HepG2 (cell line): ENCODE measurements around the gene OR1I1. TPM values are rescaled to one million over a fixed set of nuclear protein-coding genes. Genes with fewer than 3 reads are reported as not detected.

ENCODE experiments used
- ATAC-seq: fragments of 200-7000 bp; cut with Tn5 transposase; 3 replicates; pipeline ENCODE4 v1.9.1; 2020; ENCODE audit warnings: mild to moderate bottlenecking, moderate library complexity
- BruUV-seq: library from RNA; stranded (reverse); fragments of 400-500 nt; replicated peaks from 2 replicates; lab custom pipeline; 2021; lab: Mats Ljungman, UMichigan
- CTCF ChIA-PET: fragments of 300-600 bp; formaldehyde crosslinking; extraction: SDS; loops from one replicate; lab custom pipeline; 2021; ENCODE audit warnings: low total read pairs, inconsistent platforms, low intra/inter-chr PET ratio; lab: Yijun Ruan, JAX
- POLR2A ChIA-PET: fragments of 350-600 bp; sonication (Branson Sonifier 250); formaldehyde crosslinking; loops from one replicate; lab custom pipeline; 2020; ENCODE audit warnings: antibody characterized with exemption, inconsistent platforms; lab: Yijun Ruan, JAX
- DNase-seq: peaks from one replicate; pipeline ENCODE4 v3.0.0-alpha.2; 2015; ENCODE audit warnings: low spot score
- FAIRE-seq: peaks from 3 replicates; lab custom pipeline; 2011; peaks lifted over from hg19 to GRCh38; lab: Jason Lieb, UNC
- H2AFZ ChIP-seq: one replicate; pipeline ENCODE4 v1.6.1; 2011; ENCODE audit warnings: low read length, inconsistent platforms
- H3K27ac ChIP-seq: fragments of 300-600 bp; 3 replicates; pipeline ENCODE4 v1.8.0; 2011; ENCODE audit warnings: mixed run types, mild to moderate bottlenecking, mixed read lengths, low read length, inconsistent platforms; ENCODE audit not compliant: insufficient read depth; ENCODE audit errors: extremely low read length
- H3K27me3 ChIP-seq, 2 experiments: fragments of 200-600 bp in 1 of 2; 2 replicates in 1 of 2; 3 replicates in 1 of 2; pipeline versions ENCODE4 v1.6.0 to v1.8.0; 2011; ENCODE audit warnings: low read length in 2 of 2, mild to moderate bottlenecking in 2 of 2, moderate library complexity in 2 of 2, inconsistent platforms in 1 of 2; ENCODE audit not compliant: insufficient read depth in 2 of 2, control insufficient read depth in 1 of 2
- H3K36me3 ChIP-seq, 2 experiments: fragments of 200-600 bp in 1 of 2; replicated peaks in 1 of 2; 2 replicates in 1 of 2; 3 replicates in 1 of 2; pipeline versions ENCODE4 v1.5.1 to v1.8.0; 2011; ENCODE audit warnings: low read length in 2 of 2, inconsistent platforms in 1 of 2; ENCODE audit not compliant: insufficient read depth in 2 of 2, control insufficient read depth in 1 of 2
- H3K4me1 ChIP-seq: 2 replicates; pipeline ENCODE4 v1.5.1; 2012; ENCODE audit warnings: low read length, inconsistent platforms; ENCODE audit not compliant: insufficient read depth
- H3K4me2 ChIP-seq: 2 replicates; pipeline ENCODE4 v1.6.0; 2011; ENCODE audit warnings: low read depth, low read length, inconsistent platforms
- H3K4me3 ChIP-seq, 3 experiments: fragments of 200-600 bp in 1 of 3; sonication (generic), shearing (Covaris generic) in 1 of 3; replicated peaks in 1 of 3; 2 replicates each; pipeline ENCODE4 v1.5.1; 2011 to 2016; ENCODE audit warnings: low read length in 3 of 3, inconsistent platforms in 2 of 3, low read depth in 2 of 3, mild to moderate bottlenecking in 2 of 3, control low read depth in 1 of 3, mixed read lengths in 1 of 3; ENCODE audit not compliant: insufficient read depth in 1 of 3
- H3K79me2 ChIP-seq: one replicate; pipeline ENCODE4 v1.6.1; 2011; ENCODE audit warnings: low read length, inconsistent platforms; ENCODE audit not compliant: insufficient read depth
- H3K9ac ChIP-seq: 2 replicates; pipeline ENCODE4 v1.6.0; 2011; ENCODE audit warnings: mild to moderate bottlenecking, low read depth, low read length, inconsistent platforms; ENCODE audit not compliant: insufficient read depth
- H3K9me3 ChIP-seq: 2 replicates; pipeline ENCODE4 v1.5.1; 2012; ENCODE audit warnings: mild to moderate bottlenecking, low read length
- H4K20me1 ChIP-seq: 2 replicates; pipeline ENCODE4 v1.6.0; 2011; ENCODE audit warnings: inconsistent platforms, mild to moderate bottlenecking, low read length, moderate library complexity; ENCODE audit not compliant: insufficient read depth
- ESRRA ChIP-seq: sonication (generic); formaldehyde crosslinking; IDR thresholded peaks from 2 replicates; pipeline ENCODE4 v1.5.1; 2020; ENCODE audit warnings: mild to moderate bottlenecking, low read depth, missing genetic modification reagents
- ETV5 ChIP-seq: IDR thresholded peaks from 2 replicates; pipeline ENCODE4 v1.6.1; 2018; ENCODE audit warnings: missing biosample characterization, missing genetic modification reagents, inconsistent platforms, borderline replicate concordance
- HNRNPK ChIP-seq: fragments of 200-400 bp; formaldehyde crosslinking; IDR thresholded peaks from 2 replicates; pipeline ENCODE4 v1.6.1; 2018; ENCODE audit warnings: low read length, low read depth, moderate library complexity, mild to moderate bottlenecking; ENCODE audit not compliant: poor library complexity, severe bottlenecking
- KAT8 ChIP-seq: IDR thresholded peaks from 2 replicates; pipeline ENCODE4 v1.6.1; 2016; ENCODE audit warnings: missing genetic modification reagents, missing compliant biosample characterization
- SIX4 ChIP-seq: sonication (generic); formaldehyde crosslinking; IDR thresholded peaks from 2 replicates; pipeline ENCODE4 v1.4.0; 2020; ENCODE audit warnings: missing genetic modification reagents
- TFDP1 ChIP-seq: IDR thresholded peaks from 2 replicates; pipeline ENCODE4 v1.6.1; 2016; ENCODE audit warnings: missing compliant biosample characterization, missing genetic modification reagents, borderline replicate concordance
- ZBTB42 ChIP-seq: sonication (generic); formaldehyde crosslinking; IDR thresholded peaks from 2 replicates; pipeline ENCODE4 v1.5.0; 2020; ENCODE audit warnings: mild to moderate bottlenecking, missing genetic modification reagents
- ZNF350 ChIP-seq: sonication (generic); formaldehyde crosslinking; IDR thresholded peaks from 2 replicates; pipeline ENCODE4 v1.4.0; 2020; ENCODE audit warnings: mild to moderate bottlenecking, low read depth, missing genetic modification reagents, borderline replicate concordance
- WGBS: methylation state at CpG from one replicate; pipeline ENCODE4 v1.1.6; 2017; ENCODE audit warnings: low lambda C conversion rate; 5-methylcytosine and 5-hydroxymethylcytosine counted together
- in situ Hi-C: cut with HindIII; loops from 2 replicates; pipeline ENCODE4 v1.10.0; 2017; ENCODE audit warnings: low pct_unique_long_range_greater_than_20kb; ENCODE audit not compliant: extremely low pct_ligation_motif_present
- intact Hi-C: fragments of 100-400 bp; cut with micrococcal nuclease; formaldehyde crosslinking; loops from one replicate; pipeline ENCODE4 v1.10.0; 2022; ENCODE audit not compliant: unreplicated experiment
- polyA plus RNA-seq, 8 experiments: library from polyadenylated mRNA; depleted of rRNA in 3 of 8; stranded (reverse) in 7 of 8; unstranded in 1 of 8; fragments of >200 nt; fragmentation: Illumina TruSeq in 4 of 8; extraction: Trizol in 4 of 8; gene quantifications; 2 replicates each; pipeline versions ENCODE4 v1.2.1 to v1.2.3, GENCODE V29; 2011 to 2016; ENCODE audit warnings: low read depth in 4 of 8, missing spikeins in 1 of 8, mixed read lengths in 1 of 8; ENCODE audit not compliant: insufficient read depth in 1 of 8
- total RNA-seq, 5 experiments: library from RNA; depleted of rRNA; stranded (reverse); fragments of >200 nt; fragmentation: Illumina TruSeq; extraction: Trizol; gene quantifications; 2 replicates each; pipeline ENCODE4 v1.2.3, GENCODE V29; 2016; ENCODE audit warnings: low read depth in 1 of 5
- TF ChIP-seq, protein P1 (sequence below): sonication (generic); formaldehyde crosslinking; IDR thresholded peaks from 2 replicates; pipeline ENCODE4 v1.8.0; 2022; ENCODE audit warnings: missing genetic modification reagents, mild to moderate bottlenecking, borderline replicate concordance
- TF ChIP-seq, protein P2 (sequence below): sonication (generic); formaldehyde crosslinking; IDR thresholded peaks from 2 replicates; pipeline ENCODE4 v1.5.1; 2020; ENCODE audit warnings: missing genetic modification reagents, mild to moderate bottlenecking, borderline replicate concordance
- TF ChIP-seq, protein P3 (sequence below): IDR thresholded peaks from 2 replicates; pipeline ENCODE4 v1.6.1; 2016; ENCODE audit warnings: low read depth, missing genetic modification reagents, missing compliant biosample characterization

Gene OR1I1
- total and polyA plus RNA-seq, 2 of the 13 experiments (the other 11 are each of a cell fraction or from before 2014, with no cell fraction given), result not detected

GRCh38 chr19:15081911-15082310 is at the start of gene OR1I1 (continued):
- TF ChIP-seq TFDP1 (CRISPR knock-in tag) (no peak), ZBTB42 (CRISPR knock-in tag) (no peak)
- TF ChIP-seq, protein P1, sequence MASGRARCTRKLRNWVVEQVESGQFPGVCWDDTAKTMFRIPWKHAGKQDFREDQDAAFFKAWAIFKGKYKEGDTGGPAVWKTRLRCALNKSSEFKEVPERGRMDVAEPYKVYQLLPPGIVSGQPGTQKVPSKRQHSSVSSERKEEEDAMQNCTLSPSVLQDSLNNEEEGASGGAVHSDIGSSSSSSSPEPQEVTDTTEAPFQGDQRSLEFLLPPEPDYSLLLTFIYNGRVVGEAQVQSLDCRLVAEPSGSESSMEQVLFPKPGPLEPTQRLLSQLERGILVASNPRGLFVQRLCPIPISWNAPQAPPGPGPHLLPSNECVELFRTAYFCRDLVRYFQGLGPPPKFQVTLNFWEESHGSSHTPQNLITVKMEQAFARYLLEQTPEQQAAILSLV (CRISPR knock-in tag), result no peak
- TF ChIP-seq, protein P2, sequence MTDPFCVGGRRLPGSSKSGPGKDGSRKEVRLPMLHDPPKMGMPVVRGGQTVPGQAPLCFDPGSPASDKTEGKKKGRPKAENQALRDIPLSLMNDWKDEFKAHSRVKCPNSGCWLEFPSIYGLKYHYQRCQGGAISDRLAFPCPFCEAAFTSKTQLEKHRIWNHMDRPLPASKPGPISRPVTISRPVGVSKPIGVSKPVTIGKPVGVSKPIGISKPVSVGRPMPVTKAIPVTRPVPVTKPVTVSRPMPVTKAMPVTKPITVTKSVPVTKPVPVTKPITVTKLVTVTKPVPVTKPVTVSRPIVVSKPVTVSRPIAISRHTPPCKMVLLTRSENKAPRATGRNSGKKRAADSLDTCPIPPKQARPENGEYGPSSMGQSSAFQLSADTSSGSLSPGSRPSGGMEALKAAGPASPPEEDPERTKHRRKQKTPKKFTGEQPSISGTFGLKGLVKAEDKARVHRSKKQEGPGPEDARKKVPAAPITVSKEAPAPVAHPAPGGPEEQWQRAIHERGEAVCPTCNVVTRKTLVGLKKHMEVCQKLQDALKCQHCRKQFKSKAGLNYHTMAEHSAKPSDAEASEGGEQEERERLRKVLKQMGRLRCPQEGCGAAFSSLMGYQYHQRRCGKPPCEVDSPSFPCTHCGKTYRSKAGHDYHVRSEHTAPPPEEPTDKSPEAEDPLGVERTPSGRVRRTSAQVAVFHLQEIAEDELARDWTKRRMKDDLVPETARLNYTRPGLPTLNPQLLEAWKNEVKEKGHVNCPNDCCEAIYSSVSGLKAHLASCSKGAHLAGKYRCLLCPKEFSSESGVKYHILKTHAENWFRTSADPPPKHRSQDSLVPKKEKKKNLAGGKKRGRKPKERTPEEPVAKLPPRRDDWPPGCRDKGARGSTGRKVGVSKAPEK (CRISPR knock-in tag), result no peak

- no peak for FAIRE-seq
- no peaks in the 10 kb centered on the region for H3K4me1 ChIP-seq
- intact Hi-C loops (no loop called here), in situ Hi-C loops (no loop called here)
- no peaks in the 10 kb centered on the region for H4K20me1 ChIP-seq
- POLR2A ChIA-PET, result no interaction called here
- no peaks in the 10 kb centered on the region for H3K9me3 ChIP-seq
- H3K4me2 ChIP-seq, result no peak overlapping the region
- BruUV-seq, result no TSS peak
- H3K27ac ChIP-seq, result no peak overlapping the region
- H3K27me3 ChIP-seq, result peaks cover 0 to 6% of the 10 kb centered on the region in 2 experiments; a peak in 2 of 5 replicates
- H2AFZ ChIP-seq, result no peak overlapping the region
- no peaks in the 10 kb centered on the region for H3K36me3 ChIP-seq
- 0% methylated on average over 1 of the region's 1 CpG for whole genome bisulfite sequencing
- CTCF ChIA-PET, result no interaction called here
- DNase-seq, result no peak
- no peak for ATAC-seq
- H3K9ac ChIP-seq, result no peak overlapping the region
- H3K79me2 ChIP-seq, result no peaks in the 10 kb centered on the region
- no peak overlapping the region for H3K4me3 ChIP-seq
- no peak for TF ChIP-seq SIX4 (CRISPR knock-in tag)
- no peak for TF ChIP-seq ETV5
- peak; percentile 27 for TF ChIP-seq HNRNPK
- TF ChIP-seq ESRRA, result no peak
- no peak for TF ChIP-seq ZNF350 (CRISPR knock-in tag)
- TF ChIP-seq, protein P3, sequence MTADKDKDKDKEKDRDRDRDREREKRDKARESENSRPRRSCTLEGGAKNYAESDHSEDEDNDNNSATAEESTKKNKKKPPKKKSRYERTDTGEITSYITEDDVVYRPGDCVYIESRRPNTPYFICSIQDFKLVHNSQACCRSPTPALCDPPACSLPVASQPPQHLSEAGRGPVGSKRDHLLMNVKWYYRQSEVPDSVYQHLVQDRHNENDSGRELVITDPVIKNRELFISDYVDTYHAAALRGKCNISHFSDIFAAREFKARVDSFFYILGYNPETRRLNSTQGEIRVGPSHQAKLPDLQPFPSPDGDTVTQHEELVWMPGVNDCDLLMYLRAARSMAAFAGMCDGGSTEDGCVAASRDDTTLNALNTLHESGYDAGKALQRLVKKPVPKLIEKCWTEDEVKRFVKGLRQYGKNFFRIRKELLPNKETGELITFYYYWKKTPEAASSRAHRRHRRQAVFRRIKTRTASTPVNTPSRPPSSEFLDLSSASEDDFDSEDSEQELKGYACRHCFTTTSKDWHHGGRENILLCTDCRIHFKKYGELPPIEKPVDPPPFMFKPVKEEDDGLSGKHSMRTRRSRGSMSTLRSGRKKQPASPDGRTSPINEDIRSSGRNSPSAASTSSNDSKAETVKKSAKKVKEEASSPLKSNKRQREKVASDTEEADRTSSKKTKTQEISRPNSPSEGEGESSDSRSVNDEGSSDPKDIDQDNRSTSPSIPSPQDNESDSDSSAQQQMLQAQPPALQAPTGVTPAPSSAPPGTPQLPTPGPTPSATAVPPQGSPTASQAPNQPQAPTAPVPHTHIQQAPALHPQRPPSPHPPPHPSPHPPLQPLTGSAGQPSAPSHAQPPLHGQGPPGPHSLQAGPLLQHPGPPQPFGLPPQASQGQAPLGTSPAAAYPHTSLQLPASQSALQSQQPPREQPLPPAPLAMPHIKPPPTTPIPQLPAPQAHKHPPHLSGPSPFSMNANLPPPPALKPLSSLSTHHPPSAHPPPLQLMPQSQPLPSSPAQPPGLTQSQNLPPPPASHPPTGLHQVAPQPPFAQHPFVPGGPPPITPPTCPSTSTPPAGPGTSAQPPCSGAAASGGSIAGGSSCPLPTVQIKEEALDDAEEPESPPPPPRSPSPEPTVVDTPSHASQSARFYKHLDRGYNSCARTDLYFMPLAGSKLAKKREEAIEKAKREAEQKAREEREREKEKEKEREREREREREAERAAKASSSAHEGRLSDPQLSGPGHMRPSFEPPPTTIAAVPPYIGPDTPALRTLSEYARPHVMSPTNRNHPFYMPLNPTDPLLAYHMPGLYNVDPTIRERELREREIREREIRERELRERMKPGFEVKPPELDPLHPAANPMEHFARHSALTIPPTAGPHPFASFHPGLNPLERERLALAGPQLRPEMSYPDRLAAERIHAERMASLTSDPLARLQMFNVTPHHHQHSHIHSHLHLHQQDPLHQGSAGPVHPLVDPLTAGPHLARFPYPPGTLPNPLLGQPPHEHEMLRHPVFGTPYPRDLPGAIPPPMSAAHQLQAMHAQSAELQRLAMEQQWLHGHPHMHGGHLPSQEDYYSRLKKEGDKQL (CRISPR knock-in tag), result no peak
- no peak for TF ChIP-seq KAT8 (CRISPR knock-in tag)
These were observed 46.2 kb upstream of the OR1I1 start for GRCh38 chr19:15035795-15036311.
